HG02970 (cell line): ENCODE results near the gene MTERF1.

Experiments used
- ATAC-seq: cut with Tn5 transposase; IDR thresholded peaks from one replicate; pipeline ENCODE4 v1.9.1; 2021; ENCODE audit warnings: mild to moderate bottlenecking, moderate library complexity, moderate number of reproducible peaks; ENCODE audit not compliant: unreplicated experiment, low FRiP score

MTERF1 gene

DNA sequence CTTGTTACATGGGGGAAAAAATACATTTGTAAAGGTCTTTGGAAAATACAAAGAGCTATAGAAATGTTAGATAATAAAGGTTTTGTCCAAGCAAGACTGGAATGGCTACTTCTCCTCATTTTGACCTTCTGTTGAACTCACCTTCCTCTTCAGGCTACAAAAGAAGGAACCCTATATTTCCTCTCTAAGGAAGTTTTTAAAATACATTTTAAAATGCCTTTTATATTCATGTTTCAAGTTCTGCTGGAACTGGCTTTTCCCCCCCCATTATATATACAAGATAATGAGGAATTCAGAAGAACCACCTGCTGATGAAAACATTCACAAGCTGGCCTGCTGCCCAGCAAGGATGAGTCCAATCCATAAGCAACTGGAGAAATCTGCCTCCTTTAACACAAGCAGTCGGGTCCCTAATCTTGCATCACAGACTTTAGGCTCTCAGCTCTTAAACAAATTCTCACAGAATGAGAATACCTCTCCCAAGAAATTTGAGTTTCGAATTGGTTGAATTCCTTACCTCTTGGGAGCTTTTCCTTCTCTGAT is 44.6 kb downstream of the MTERF1 start:
- no peak for ATAC-seq

DNA sequence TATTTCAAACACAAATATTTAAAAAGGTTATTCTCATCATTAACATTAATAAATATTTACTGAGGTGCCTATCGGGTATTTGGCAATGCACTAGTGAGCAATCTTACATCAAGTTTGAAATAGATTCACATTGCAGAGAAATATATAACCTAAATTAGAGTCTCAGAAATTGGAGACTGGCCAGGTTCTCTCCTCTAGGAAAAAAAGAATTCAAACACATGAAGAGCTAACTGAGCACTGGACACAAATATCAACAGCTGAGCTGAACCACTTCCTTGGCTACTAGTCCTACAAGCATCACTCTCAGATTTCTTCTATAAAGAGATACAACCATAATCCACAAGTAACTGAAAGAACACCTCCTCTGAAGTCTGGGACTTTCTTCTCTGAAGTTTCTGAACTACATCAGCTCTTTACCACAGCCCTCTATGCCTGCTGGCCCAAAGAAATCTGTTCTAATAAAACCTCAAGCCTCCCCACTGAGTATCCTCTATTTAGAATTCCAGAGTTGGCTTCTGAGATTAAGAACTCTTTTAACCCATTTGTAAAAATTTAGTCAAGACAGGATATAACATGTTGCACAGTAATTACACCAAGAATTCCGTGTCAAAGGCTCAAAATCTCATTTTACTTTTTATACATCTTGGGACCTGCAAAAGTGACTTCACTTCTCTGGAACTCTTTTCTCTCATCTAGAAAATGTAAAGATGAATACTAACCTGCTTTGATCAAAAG is 45.2 kb downstream of the MTERF1 start:
- ATAC-seq: no peak

DNA sequence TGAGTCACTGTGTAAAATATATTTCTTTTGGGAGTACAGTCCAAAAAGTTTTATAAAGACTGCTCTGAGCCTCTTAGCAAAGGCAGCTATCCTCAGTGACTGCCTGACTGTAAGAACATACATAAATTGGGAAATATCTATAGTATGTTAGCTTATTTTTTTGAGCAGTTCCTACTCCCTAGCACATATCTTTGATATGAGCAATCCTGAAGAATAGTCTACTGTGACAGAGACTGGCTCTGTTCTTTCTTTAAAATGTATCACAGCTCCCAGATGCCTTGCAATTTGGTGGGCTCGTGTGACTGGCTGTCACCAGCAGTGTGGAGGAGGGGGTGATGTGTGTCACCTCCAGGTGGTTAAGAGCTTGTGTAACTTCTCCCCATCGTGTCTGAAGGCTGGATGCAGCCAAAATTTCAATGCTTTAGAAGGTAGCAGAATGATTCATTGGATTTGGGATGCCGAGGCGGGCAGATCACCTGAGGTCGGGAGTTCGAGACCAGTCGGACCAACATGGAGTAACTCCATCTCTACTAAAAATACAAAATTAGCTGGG is 47.9 kb downstream of the MTERF1 start:
- ATAC-seq: no peak

DNA sequence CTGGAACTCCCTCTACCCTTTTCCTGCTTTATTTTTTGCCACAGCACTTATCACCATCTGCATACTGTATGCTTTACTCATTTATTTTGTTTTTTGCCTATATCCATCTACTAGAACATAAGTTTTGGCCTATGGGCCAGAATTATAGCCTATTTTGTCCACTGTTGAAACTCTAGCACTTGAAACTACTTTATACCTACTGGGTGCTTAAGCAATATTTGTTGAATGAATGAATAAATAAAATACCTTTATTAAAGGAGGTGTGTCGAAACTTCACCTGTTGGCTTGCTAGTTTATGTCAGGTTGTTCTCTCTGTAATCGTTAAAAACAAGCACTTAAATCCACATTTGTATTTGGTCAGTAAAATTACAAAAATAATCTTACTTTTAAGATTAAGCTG is 53.3 kb downstream of the MTERF1 start:
- ATAC-seq: no peak

DNA sequence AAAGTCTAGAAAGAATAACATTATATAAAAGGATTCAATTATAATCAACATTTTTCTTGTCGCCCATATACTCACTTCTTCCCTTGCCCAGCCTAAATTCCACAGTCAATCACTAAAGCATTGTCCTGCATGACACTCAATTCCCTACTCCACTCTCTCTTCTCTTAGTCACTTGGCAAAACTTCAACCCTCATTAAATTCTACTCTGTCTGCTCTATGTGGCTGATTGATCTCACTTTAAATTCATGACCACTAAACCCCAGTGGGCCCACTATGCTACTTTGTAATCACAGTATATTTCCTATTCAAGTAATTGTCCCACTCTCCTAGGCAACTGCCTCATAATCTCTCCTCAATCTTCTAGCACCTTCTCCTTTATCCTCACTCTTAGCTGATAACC is 54.1 kb downstream of the MTERF1 start:
- no peak for ATAC-seq

DNA sequence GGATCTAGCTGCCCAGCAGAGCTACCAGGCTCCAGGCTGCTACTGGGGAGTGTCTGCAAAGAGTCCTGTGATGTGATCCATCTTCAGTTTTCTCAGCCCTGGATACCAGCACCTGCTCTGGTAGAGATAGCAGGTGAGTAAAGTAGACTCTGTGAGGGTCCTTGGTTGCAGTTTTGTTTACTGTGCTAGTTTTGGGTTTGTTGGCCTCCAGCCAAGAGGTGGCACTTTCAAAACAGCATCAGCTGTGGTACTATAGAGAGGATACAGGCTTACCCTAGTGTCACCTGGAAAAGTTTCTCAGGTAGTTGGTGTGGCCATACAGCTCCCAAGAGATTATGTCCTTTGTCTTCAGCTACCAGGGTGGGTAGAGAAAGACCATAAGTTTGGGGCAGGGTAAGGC is 56.3 kb downstream of the MTERF1 start:
- ATAC-seq: no peak
